ENCODE data around the gene CFD. TPM values are rescaled to one million over a fixed set of nuclear protein-coding genes. Genes with fewer than 3 reads are reported as not detected.
A peak's percentile ranks its signal among the peaks of the same experiment; 100 is the strongest.
"Not testable (repeated sequence)": the region's sequence is repeated elsewhere in the genome, so short reads cannot be mapped to it uniquely, and the experiment has no call there.

Gene CFD
- total and polyA plus RNA-seq, 11 donors: 24.2 to 586 (median 103) TPM

DNA sequence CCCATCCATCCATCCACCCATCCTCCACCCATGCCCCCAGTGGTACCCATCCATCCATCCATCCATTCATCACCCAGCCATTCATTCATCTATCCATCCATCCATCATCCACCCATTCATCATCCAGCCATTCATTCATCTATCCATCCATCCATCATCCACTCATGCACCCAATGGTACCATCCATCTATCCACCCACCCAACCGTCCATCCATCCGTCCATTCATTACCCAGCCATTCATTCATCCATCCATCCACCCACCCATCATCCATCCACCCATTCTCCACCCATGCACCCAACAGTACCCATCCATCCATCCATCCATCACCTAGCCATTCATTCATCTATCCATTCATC, 43.0 kb upstream of the CFD start:
- Histone ChIP-seq H3K4me3 (no peak overlapping the region), H3K9me3 (no peaks in the 10 kb centered on the region), H3K36me3 (peaks cover 0 to 24% (median 15%) of the 10 kb centered on the region in 9 donors), H3K27me3 (peaks cover 0 to 6% (median under 1%) of the 10 kb centered on the region in 9 donors), H3K27ac (no peak overlapping the region), H3K4me1 (peaks cover 0 to 6% (median 2%) of the 10 kb centered on the region in 12 donors)
- TF ChIP-seq POLR2A (IDR thresholded peaks at IDR 0.05): no peak
- TF ChIP-seq, protein P1, sequence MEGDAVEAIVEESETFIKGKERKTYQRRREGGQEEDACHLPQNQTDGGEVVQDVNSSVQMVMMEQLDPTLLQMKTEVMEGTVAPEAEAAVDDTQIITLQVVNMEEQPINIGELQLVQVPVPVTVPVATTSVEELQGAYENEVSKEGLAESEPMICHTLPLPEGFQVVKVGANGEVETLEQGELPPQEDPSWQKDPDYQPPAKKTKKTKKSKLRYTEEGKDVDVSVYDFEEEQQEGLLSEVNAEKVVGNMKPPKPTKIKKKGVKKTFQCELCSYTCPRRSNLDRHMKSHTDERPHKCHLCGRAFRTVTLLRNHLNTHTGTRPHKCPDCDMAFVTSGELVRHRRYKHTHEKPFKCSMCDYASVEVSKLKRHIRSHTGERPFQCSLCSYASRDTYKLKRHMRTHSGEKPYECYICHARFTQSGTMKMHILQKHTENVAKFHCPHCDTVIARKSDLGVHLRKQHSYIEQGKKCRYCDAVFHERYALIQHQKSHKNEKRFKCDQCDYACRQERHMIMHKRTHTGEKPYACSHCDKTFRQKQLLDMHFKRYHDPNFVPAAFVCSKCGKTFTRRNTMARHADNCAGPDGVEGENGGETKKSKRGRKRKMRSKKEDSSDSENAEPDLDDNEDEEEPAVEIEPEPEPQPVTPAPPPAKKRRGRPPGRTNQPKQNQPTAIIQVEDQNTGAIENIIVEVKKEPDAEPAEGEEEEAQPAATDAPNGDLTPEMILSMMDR (IDR thresholded peaks at IDR 0.05): no peak
- DNase-seq (no peak), ATAC-seq (no peak)
- intact Hi-C loops (cut with DNase I): no loop called here
- WGBS, 4 donors: 86 to 93% (median 90%) methylated on average over 2 of the region's 2 CpGs

DNA sequence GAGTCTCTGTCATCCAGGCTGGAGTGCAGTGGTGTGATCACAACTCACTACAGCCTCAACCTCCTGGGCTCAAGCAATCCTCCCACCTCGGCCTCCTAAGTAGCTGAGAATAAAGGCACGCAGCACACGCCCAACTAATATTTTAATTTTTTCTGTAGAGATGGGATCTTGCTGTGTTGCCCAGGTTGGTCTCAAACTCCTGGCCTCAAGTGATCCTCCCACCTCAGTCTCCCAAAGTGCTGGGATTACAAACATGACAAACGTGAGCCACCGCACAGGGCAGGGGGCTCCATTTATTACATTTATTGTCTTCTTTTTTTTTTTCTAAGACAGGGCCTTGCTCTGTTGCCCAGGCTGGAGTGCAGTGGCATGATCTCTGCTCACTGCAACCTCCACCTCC, 39.3 kb upstream of the CFD start:
- ATAC-seq; intact Hi-C loops (cut with DNase I): not testable (repeated sequence)

DNA sequence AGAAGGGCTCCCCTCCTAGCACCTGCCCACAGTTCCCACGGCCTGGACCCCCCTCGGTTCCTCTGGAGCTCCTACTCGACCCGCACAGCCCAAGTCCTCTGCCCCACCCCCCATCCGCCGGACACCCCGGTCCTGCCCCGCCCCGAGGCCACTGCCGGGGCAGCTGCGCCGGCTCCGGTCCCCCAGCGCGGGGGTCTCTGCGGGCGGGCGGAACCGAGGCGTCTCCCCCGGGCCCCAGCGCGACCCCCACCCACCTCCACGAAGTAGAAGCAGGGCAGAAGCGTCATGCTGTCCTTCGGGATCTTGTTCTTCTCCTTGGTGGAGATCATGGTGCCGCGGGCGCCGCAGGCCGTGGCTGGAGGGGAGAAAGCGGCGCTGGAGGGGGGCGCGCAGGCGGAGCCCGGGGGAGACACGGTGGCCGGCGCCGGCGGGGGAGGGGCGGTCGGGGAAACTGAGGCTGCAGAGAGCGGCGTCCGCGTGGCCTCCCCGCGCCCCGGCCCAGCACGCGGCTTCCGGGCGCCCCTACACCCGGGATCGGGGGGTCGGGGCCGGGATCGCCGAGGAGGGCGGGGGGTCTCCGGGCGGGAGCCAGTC, 38.1 kb upstream of the CFD start:
- peaks cover 0 to 20% (median 10%) of the 10 kb centered on the region in 12 donors for H3K4me1 ChIP-seq
- intact Hi-C loops (cut with DNase I): no loop called here
- 2 to 4% (median 2%) methylated on average over 11 to 64 of the region's 64 CpGs for WGBS, 4 donors
- no peaks in the 10 kb centered on the region for H3K36me3 ChIP-seq
- H3K27me3 ChIP-seq: peaks cover 11 to 31% (median 23%) of the 10 kb centered on the region in 9 donors
- no peak overlapping the region for H3K27ac ChIP-seq
- ATAC-seq (peak in 2 of 4 donors; percentile 9 to 36), DNase-seq (peak in 1 of 5 donors; percentile 25)
- H3K9me3 ChIP-seq: no peaks in the 10 kb centered on the region
- TF ChIP-seq, protein P1 (IDR thresholded peaks at IDR 0.05): no peak
- no peak for TF ChIP-seq POLR2A (IDR thresholded peaks at IDR 0.05)
- peak overlapping the region; percentile 15 to 52 (median 46) for H3K4me3 ChIP-seq

More for the DNA sequence above, 39.3 kb upstream of the CFD start:
- H3K36me3 ChIP-seq, H3K9me3 ChIP-seq, H3K4me3 ChIP-seq, DNase-seq, H3K27ac ChIP-seq: not testable (repeated sequence)
- 79 to 96% (median 90%) methylated on average over 5 of the region's 5 CpGs for WGBS, 4 donors
- Histone ChIP-seq H3K27me3 (peaks cover 11 to 31% (median 23%) of the 10 kb centered on the region in 9 donors), H3K4me1 (peaks cover 0 to 20% (median 10%) of the 10 kb centered on the region in 12 donors)

DNA sequence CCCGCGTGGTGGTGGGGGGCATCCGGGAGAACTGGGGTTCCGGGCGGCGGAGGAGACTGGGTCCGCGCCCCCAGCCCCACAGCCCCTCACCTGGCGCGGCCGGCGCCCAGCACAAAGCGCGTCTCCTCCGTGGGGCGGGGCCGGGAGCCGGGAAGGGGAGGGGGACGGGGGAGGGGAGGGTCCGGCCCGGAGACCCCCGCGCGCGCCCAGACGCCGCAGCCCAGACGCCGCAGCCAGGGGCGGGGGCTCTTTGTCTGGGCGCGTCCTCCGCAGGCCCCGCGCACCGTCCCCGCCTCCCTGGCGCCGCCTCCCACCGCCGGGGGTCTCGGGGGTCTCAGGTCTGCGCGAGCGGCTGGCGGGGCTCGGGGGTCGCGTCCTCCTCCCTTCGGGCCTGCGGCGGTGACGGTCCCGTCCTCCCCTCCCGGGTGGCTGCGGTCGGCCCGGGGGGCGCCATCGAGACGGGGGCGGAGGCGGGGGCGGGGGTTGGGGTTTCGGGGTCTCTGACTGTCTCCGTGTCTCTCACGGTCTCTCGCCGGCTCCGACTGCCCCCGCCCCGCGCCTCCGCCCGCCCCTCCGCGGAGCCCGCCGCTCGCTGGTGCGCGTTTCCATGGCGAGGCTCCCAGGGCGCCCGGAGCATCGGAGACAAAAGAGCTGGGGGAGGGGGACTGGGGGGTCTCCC, 37.5 kb upstream of the CFD start, which contains the start of gene PLPPR3:
PLPPR3 (minus strand) TSS at position 131 of the 679 bp plus-strand sequence. CDS start 396 bp downstream, outside the sequence.
- WGBS, 4 donors: 0 to 2% (median 1%) methylated on average over 4 to 82 of the region's 86 CpGs
- TF ChIP-seq, protein P1 (IDR thresholded peaks at IDR 0.05): no peak
- no peak for TF ChIP-seq POLR2A (IDR thresholded peaks at IDR 0.05)
- intact Hi-C loops (cut with DNase I): no loop called here
- H3K36me3 ChIP-seq: no peaks in the 10 kb centered on the region
- peaks cover 11 to 31% (median 23%) of the 10 kb centered on the region in 9 donors for H3K27me3 ChIP-seq
- DNase-seq: no peak
- no peaks in the 10 kb centered on the region for H3K9me3 ChIP-seq
- peak within 1 kb of the TSS; percentile 15 to 52 (median 46) for H3K4me3 ChIP-seq
- no peak within 1 kb of the TSS for H3K27ac ChIP-seq
- peaks cover 0 to 20% (median 10%) of the 10 kb centered on the region in 12 donors for H3K4me1 ChIP-seq
- ATAC-seq: peak in 1 of 4 donors; percentile 13

Data from heart left ventricle (tissue), 16 donors.